ENCODE measurements around the gene DNAI4.

GRCh38 chr1:66947267-66947666, 22.6 kb upstream of the DNAI4 start:
- TF ChIP-seq CTCF (IDR thresholded peaks at IDR 0.05): no peak
- TF ChIP-seq POLR2AphosphoS5 (IDR thresholded peaks at IDR 0.05): no peak
